SK-N-SH treated with all-trans-retinoic acid at 6 μM for 48 hours (cell line): ENCODE data around the gene ITGB3.

Experiments used
- ATAC-seq: fragments of 200-7000 bp; cut with Tn5 transposase; 3 replicates; pipeline ENCODE4 v1.9.1; 2020; ENCODE audit warnings: mild to moderate bottlenecking, moderate library complexity
- ARNTL ChIP-seq: fragments of 450-650 bp; formaldehyde crosslinking; IDR thresholded peaks from 2 replicates; pipeline ENCODE4 v1.5.0; 2020; ENCODE audit warnings: low read depth, mild to moderate bottlenecking, moderate library complexity, borderline replicate concordance
- BACH2 ChIP-seq: fragments of 250-450 bp; sonication (Bioruptor Pico); IDR thresholded peaks from 2 replicates; pipeline ENCODE4 v1.9.0; 2021; ENCODE audit warnings: mild to moderate bottlenecking, borderline replicate concordance
- CSDC2 ChIP-seq: fragments of 250-450 bp; sonication (Bioruptor Pico); IDR thresholded peaks from 2 replicates; pipeline ENCODE4 v1.5.0; 2020; ENCODE audit warnings: mild to moderate bottlenecking, moderate library complexity
- ESRRG ChIP-seq: fragments of 250-450 bp; sonication (Bioruptor Pico); IDR thresholded peaks from 2 replicates; pipeline ENCODE4 v1.6.1; 2021; ENCODE audit warnings: mild to moderate bottlenecking
- GLIS3 ChIP-seq: fragments of 250-450 bp; sonication (Bioruptor Pico); IDR thresholded peaks from 2 replicates; pipeline ENCODE4 v1.5.0; 2020; ENCODE audit warnings: mild to moderate bottlenecking, moderate library complexity
- PPARA ChIP-seq: fragments of 250-450 bp; sonication (Bioruptor Pico); IDR thresholded peaks from 2 replicates; pipeline ENCODE4 v1.5.0; 2020; ENCODE audit warnings: mild to moderate bottlenecking, borderline replicate concordance
- RARB ChIP-seq: fragments of 250-450 bp; sonication (Bioruptor Pico); IDR thresholded peaks from 2 replicates; pipeline ENCODE4 v1.8.0; 2021; ENCODE audit warnings: mild to moderate bottlenecking, moderate library complexity
- TCF4 ChIP-seq: fragments of 250-450 bp; sonication (Bioruptor Pico); IDR thresholded peaks from 2 replicates; pipeline ENCODE4 v1.8.0; 2021; ENCODE audit warnings: mild to moderate bottlenecking, moderate library complexity, borderline replicate concordance
- TOX ChIP-seq: fragments of 250-450 bp; sonication (Bioruptor Pico); IDR thresholded peaks from 2 replicates; pipeline ENCODE4 v1.8.0; 2021; ENCODE audit warnings: mild to moderate bottlenecking, moderate library complexity, borderline replicate concordance
- ZC3H10 ChIP-seq: fragments of 250-450 bp; sonication (Bioruptor Pico); IDR thresholded peaks from 2 replicates; pipeline ENCODE4 v1.5.1; 2021; ENCODE audit warnings: mild to moderate bottlenecking, moderate library complexity
- ZFP3 ChIP-seq: fragments of 250-450 bp; sonication (Bioruptor Pico); IDR thresholded peaks from 2 replicates; pipeline ENCODE4 v1.5.0; 2020; ENCODE audit warnings: mild to moderate bottlenecking, moderate library complexity
- ZFP30 ChIP-seq: fragments of 450-650 bp; formaldehyde crosslinking; IDR thresholded peaks from 2 replicates; pipeline ENCODE4 v1.5.0; 2022; ENCODE audit warnings: mild to moderate bottlenecking, moderate library complexity
- ZNF565 ChIP-seq: fragments of 450-650 bp; formaldehyde crosslinking; conservative IDR thresholded peaks from 2 replicates; pipeline ENCODE4 v1.5.0; 2020; ENCODE audit warnings: low read depth, mild to moderate bottlenecking, moderate library complexity
- ZNF70 ChIP-seq: fragments of 450-650 bp; formaldehyde crosslinking; IDR thresholded peaks from 2 replicates; pipeline ENCODE4 v1.5.0; 2020; ENCODE audit warnings: mild to moderate bottlenecking, moderate library complexity
- ZNF8 ChIP-seq: fragments of 450-650 bp; formaldehyde crosslinking; IDR thresholded peaks from 2 replicates; pipeline ENCODE4 v1.5.0; 2020; ENCODE audit warnings: mild to moderate bottlenecking, moderate library complexity
- TF ChIP-seq, protein P1 (sequence below): fragments of 250-450 bp; sonication (Bioruptor Pico); IDR thresholded peaks from 2 replicates; pipeline ENCODE4 v1.8.0; 2020; ENCODE audit warnings: mild to moderate bottlenecking, moderate library complexity, borderline replicate concordance
- TF ChIP-seq, protein P2 (sequence below): fragments of 250-450 bp; sonication (Bioruptor Pico); IDR thresholded peaks from 2 replicates; pipeline ENCODE4 v1.5.0; 2020; ENCODE audit warnings: mild to moderate bottlenecking, moderate library complexity
- TF ChIP-seq, protein P3 (sequence below): fragments of 250-450 bp; sonication (Bioruptor Pico); IDR thresholded peaks from 2 replicates; pipeline ENCODE4 v1.5.1; 2021; ENCODE audit warnings: mild to moderate bottlenecking, moderate library complexity
- TF ChIP-seq, protein P4 (sequence below): fragments of 250-450 bp; sonication (Bioruptor Pico); IDR thresholded peaks from 2 replicates; pipeline ENCODE4 v1.5.1; 2020; ENCODE audit warnings: low read depth, mild to moderate bottlenecking, moderate library complexity
- TF ChIP-seq, protein P5 (sequence below): fragments of 250-450 bp; sonication (Bioruptor Pico); IDR thresholded peaks from 2 replicates; pipeline ENCODE4 v1.8.0; 2021; ENCODE audit warnings: low read depth, mild to moderate bottlenecking, moderate library complexity, borderline replicate concordance

Gene ITGB3

GRCh38 chr17:47290870-47291241, 37.2 kb downstream of the ITGB3 start:
- no peak for ATAC-seq
- no peak for TF ChIP-seq GLIS3 (CRISPR knock-in tag)

GRCh38 chr17:47291242-47291873, 37.7 kb downstream of the ITGB3 start:
- ATAC-seq: no peak
- TF ChIP-seq ZFP3 (CRISPR knock-in tag) (no peak), TOX (CRISPR knock-in tag) (no peak), PPARA (CRISPR knock-in tag) (no peak), ZC3H10 (CRISPR knock-in tag) (no peak), ZFP30 (CRISPR knock-in tag) (no peak)
- TF ChIP-seq, protein P1, sequence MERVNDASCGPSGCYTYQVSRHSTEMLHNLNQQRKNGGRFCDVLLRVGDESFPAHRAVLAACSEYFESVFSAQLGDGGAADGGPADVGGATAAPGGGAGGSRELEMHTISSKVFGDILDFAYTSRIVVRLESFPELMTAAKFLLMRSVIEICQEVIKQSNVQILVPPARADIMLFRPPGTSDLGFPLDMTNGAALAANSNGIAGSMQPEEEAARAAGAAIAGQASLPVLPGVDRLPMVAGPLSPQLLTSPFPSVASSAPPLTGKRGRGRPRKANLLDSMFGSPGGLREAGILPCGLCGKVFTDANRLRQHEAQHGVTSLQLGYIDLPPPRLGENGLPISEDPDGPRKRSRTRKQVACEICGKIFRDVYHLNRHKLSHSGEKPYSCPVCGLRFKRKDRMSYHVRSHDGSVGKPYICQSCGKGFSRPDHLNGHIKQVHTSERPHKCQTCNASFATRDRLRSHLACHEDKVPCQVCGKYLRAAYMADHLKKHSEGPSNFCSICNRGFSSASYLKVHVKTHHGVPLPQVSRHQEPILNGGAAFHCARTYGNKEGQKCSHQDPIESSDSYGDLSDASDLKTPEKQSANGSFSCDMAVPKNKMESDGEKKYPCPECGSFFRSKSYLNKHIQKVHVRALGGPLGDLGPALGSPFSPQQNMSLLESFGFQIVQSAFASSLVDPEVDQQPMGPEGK: no peak
- TF ChIP-seq, protein P2, sequence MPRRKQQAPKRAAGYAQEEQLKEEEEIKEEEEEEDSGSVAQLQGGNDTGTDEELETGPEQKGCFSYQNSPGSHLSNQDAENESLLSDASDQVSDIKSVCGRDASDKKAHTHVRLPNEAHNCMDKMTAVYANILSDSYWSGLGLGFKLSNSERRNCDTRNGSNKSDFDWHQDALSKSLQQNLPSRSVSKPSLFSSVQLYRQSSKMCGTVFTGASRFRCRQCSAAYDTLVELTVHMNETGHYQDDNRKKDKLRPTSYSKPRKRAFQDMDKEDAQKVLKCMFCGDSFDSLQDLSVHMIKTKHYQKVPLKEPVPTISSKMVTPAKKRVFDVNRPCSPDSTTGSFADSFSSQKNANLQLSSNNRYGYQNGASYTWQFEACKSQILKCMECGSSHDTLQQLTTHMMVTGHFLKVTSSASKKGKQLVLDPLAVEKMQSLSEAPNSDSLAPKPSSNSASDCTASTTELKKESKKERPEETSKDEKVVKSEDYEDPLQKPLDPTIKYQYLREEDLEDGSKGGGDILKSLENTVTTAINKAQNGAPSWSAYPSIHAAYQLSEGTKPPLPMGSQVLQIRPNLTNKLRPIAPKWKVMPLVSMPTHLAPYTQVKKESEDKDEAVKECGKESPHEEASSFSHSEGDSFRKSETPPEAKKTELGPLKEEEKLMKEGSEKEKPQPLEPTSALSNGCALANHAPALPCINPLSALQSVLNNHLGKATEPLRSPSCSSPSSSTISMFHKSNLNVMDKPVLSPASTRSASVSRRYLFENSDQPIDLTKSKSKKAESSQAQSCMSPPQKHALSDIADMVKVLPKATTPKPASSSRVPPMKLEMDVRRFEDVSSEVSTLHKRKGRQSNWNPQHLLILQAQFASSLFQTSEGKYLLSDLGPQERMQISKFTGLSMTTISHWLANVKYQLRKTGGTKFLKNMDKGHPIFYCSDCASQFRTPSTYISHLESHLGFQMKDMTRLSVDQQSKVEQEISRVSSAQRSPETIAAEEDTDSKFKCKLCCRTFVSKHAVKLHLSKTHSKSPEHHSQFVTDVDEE: no peak
- TF ChIP-seq, protein P3, sequence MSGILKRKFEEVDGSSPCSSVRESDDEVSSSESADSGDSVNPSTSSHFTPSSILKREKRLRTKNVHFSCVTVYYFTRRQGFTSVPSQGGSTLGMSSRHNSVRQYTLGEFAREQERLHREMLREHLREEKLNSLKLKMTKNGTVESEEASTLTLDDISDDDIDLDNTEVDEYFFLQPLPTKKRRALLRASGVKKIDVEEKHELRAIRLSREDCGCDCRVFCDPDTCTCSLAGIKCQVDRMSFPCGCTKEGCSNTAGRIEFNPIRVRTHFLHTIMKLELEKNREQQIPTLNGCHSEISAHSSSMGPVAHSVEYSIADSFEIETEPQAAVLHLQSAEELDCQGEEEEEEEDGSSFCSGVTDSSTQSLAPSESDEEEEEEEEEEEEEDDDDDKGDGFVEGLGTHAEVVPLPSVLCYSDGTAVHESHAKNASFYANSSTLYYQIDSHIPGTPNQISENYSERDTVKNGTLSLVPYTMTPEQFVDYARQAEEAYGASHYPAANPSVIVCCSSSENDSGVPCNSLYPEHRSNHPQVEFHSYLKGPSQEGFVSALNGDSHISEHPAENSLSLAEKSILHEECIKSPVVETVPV: no peak

DNA sequence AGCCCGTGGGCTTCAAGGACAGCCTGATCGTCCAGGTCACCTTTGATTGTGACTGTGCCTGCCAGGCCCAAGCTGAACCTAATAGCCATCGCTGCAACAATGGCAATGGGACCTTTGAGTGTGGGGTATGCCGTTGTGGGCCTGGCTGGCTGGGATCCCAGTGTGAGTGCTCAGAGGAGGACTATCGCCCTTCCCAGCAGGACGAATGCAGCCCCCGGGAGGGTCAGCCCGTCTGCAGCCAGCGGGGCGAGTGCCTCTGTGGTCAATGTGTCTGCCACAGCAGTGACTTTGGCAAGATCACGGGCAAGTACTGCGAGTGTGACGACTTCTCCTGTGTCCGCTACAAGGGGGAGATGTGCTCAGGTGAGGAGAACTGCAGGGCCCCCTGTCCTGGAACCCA, 38.6 kb downstream of the ITGB3 start:
- ATAC-seq: no peak
- TF ChIP-seq ZNF565 (CRISPR knock-in tag) (no peak), ZFP30 (CRISPR knock-in tag) (no peak), ARNTL (CRISPR knock-in tag) (no peak), ZC3H10 (CRISPR knock-in tag) (no peak), BACH2 (CRISPR knock-in tag) (no peak), TCF4 (CRISPR knock-in tag) (no peak), ZNF8 (CRISPR knock-in tag) (no peak), RARB (CRISPR knock-in tag) (no peak)
- TF ChIP-seq, protein P4, sequence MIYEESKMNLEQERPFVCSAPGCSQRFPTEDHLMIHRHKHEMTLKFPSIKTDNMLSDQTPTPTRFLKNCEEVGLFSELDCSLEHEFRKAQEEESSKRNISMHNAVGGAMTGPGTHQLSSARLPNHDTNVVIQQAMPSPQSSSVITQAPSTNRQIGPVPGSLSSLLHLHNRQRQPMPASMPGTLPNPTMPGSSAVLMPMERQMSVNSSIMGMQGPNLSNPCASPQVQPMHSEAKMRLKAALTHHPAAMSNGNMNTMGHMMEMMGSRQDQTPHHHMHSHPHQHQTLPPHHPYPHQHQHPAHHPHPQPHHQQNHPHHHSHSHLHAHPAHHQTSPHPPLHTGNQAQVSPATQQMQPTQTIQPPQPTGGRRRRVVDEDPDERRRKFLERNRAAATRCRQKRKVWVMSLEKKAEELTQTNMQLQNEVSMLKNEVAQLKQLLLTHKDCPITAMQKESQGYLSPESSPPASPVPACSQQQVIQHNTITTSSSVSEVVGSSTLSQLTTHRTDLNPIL (CRISPR knock-in tag): no peak

DNA sequence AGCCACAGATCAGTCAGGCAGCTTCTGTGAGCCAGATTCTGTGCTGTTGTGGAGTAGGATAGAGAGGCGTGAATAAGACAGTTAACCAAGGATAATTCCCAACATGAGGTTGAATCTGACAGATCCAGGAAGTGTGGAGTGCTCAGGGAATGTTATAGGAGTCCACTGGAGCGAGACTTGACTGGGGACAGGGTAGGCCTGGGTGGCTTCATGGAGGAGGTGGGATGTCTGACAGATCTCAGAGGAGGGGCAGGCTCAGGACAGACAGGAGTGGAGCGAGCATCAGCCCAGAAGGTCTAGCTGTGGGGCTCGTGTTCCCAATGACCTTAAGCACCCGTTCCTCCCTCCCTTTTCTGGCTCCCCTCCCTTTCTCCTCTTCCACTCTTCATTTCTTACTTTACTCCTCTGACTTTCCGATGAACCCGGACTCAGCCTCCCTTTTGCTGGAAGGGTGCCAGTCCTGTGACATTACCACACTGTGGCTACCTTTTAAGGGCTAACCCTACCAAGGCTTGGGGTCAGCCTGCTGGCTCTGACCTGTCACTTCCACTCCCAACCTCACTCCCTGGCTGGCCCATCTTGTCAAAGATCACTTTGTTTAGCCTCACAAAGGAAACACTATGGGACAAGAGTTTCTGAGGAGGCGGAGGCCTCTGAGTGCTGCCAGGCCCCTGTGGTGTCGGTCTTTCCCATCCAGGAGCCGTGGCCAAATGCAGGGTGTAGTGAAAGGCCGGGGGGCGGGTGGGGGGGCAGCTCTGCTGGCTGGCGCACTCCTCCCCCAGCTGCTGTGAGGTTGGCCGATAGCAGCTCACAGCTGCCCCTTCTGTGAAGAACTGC, 41.6 kb downstream of the ITGB3 start:
- ATAC-seq: no peak
- TF ChIP-seq CSDC2 (no peak), BACH2 (CRISPR knock-in tag) (no peak), ZC3H10 (CRISPR knock-in tag) (no peak), ZFP30 (CRISPR knock-in tag) (no peak), ARNTL (CRISPR knock-in tag) (no peak), TOX (CRISPR knock-in tag) (no peak), ZFP3 (CRISPR knock-in tag) (no peak), PPARA (CRISPR knock-in tag) (no peak), RARB (CRISPR knock-in tag) (no peak), ZNF565 (CRISPR knock-in tag) (no peak), ZNF70 (CRISPR knock-in tag) (no peak), ESRRG (CRISPR knock-in tag) (no peak)
- TF ChIP-seq, protein P2: no peak
- TF ChIP-seq, protein P5, sequence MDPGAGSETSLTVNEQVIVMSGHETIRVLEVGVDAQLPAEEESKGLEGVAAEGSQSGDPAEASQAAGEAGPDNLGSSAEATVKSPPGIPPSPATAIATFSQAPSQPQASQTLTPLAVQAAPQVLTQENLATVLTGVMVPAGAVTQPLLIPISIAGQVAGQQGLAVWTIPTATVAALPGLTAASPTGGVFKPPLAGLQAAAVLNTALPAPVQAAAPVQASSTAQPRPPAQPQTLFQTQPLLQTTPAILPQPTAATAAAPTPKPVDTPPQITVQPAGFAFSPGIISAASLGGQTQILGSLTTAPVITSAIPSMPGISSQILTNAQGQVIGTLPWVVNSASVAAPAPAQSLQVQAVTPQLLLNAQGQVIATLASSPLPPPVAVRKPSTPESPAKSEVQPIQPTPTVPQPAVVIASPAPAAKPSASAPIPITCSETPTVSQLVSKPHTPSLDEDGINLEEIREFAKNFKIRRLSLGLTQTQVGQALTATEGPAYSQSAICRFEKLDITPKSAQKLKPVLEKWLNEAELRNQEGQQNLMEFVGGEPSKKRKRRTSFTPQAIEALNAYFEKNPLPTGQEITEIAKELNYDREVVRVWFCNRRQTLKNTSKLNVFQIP (CRISPR knock-in tag): no peak
- TF ChIP-seq, protein P4 (CRISPR knock-in tag): no peak
